ENCODE data around the gene MROH9.

- no peak for TF ChIP-seq POLR2A (IDR thresholded peaks at IDR 0.05)
- peak in 4 of 5 experiments; percentile 35 to 76 (median 64) for TF ChIP-seq CTCF (IDR thresholded peaks at IDR 0.05 in 4 of 5, conservative IDR thresholded peaks at IDR 0.05 in 1 of 5)
These were observed 5.3 kb upstream of the MROH9 start for GRCh38 chr1:170929835-170930554.
